Neural cell (in vitro differentiated cells): ENCODE data around the gene ANKRD37.

Experiments used
- EP300 ChIP-seq: fragments of 450-650 bp; conservative IDR thresholded peaks from 2 replicates; pipeline ENCODE4 v1.6.1; 2014; ENCODE audit warnings: antibody characterized with exemption, mild to moderate bottlenecking, moderate library complexity; ENCODE audit not compliant: poor library complexity, severe bottlenecking
- EZH2 ChIP-seq: fragments of 200-600, 300-800 bp; shearing (Covaris generic), sonication (generic); IDR thresholded peaks from 2 replicates; pipeline ENCODE4 v1.6.1; 2014; ENCODE audit warnings: antibody characterized with exemption, low read length, borderline replicate concordance, mild to moderate bottlenecking; ENCODE audit not compliant: insufficient read depth, poor library complexity, severe bottlenecking
- MXI1 ChIP-seq: fragments of 450-650 bp; conservative IDR thresholded peaks from 2 replicates; pipeline ENCODE4 v1.6.1; 2014; ENCODE audit warnings: antibody characterized with exemption, mild to moderate bottlenecking; ENCODE audit not compliant: poor library complexity, severe bottlenecking
- POLR2AphosphoS5 ChIP-seq: IDR thresholded peaks from 2 replicates; pipeline ENCODE4 v1.6.1; 2012
- RAD21 ChIP-seq: fragments of 450-650 bp; conservative IDR thresholded peaks from 2 replicates; pipeline ENCODE4 v1.6.1; 2014; ENCODE audit warnings: antibody characterized with exemption, mild to moderate bottlenecking, moderate library complexity
- SMC3 ChIP-seq: fragments of 450-650 bp; conservative IDR thresholded peaks from 2 replicates; pipeline ENCODE4 v1.6.1; 2014; ENCODE audit warnings: antibody characterized with exemption, mild to moderate bottlenecking, moderate library complexity; ENCODE audit not compliant: poor library complexity
- TAF1 ChIP-seq: IDR thresholded peaks from 2 replicates; pipeline ENCODE4 v1.6.1; 2012; ENCODE audit warnings: low read depth
- TF ChIP-seq, protein P1 (sequence below): fragments of 450-650 bp; IDR thresholded peaks from 2 replicates; pipeline ENCODE4 v1.5.1; 2014; ENCODE audit warnings: antibody characterized with exemption, mild to moderate bottlenecking, moderate library complexity; ENCODE audit not compliant: poor library complexity, severe bottlenecking

DNA sequence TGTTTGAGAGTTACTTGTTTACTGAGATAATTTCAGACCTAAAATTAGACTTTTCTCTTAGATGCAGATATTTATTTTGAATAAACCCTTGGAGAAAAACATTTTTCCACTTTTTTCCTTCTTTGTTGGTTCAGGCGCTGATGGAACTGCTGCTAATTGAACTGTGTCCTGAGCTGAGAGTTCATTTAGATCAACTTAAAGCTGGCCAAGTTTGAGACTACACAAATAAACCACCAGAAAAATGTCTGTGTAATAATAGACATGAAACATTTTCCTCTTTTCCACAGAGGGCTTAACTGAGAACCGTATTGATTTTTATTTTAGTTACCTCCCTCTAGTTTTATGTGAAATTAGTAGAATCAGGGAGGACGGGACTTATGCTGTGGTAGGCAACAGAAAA is 33.4 kb upstream of the ANKRD37 start:
- TF ChIP-seq, protein P1, sequence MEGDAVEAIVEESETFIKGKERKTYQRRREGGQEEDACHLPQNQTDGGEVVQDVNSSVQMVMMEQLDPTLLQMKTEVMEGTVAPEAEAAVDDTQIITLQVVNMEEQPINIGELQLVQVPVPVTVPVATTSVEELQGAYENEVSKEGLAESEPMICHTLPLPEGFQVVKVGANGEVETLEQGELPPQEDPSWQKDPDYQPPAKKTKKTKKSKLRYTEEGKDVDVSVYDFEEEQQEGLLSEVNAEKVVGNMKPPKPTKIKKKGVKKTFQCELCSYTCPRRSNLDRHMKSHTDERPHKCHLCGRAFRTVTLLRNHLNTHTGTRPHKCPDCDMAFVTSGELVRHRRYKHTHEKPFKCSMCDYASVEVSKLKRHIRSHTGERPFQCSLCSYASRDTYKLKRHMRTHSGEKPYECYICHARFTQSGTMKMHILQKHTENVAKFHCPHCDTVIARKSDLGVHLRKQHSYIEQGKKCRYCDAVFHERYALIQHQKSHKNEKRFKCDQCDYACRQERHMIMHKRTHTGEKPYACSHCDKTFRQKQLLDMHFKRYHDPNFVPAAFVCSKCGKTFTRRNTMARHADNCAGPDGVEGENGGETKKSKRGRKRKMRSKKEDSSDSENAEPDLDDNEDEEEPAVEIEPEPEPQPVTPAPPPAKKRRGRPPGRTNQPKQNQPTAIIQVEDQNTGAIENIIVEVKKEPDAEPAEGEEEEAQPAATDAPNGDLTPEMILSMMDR: no peak
- no peak for TF ChIP-seq POLR2AphosphoS5
- TF ChIP-seq EZH2: no peak
- TF ChIP-seq RAD21: no peak
- no peak for TF ChIP-seq MXI1
- no peak for TF ChIP-seq TAF1
- TF ChIP-seq SMC3: no peak
- TF ChIP-seq EP300: no peak
